ENCODE data around the gene SYT7. TPM values are rescaled to one million over a fixed set of nuclear protein-coding genes. Genes with fewer than 3 reads are reported as not detected.

The SYT7 gene
- total RNA-seq, 1 donor from 2014 or later, result 4.8 TPM

DNA sequence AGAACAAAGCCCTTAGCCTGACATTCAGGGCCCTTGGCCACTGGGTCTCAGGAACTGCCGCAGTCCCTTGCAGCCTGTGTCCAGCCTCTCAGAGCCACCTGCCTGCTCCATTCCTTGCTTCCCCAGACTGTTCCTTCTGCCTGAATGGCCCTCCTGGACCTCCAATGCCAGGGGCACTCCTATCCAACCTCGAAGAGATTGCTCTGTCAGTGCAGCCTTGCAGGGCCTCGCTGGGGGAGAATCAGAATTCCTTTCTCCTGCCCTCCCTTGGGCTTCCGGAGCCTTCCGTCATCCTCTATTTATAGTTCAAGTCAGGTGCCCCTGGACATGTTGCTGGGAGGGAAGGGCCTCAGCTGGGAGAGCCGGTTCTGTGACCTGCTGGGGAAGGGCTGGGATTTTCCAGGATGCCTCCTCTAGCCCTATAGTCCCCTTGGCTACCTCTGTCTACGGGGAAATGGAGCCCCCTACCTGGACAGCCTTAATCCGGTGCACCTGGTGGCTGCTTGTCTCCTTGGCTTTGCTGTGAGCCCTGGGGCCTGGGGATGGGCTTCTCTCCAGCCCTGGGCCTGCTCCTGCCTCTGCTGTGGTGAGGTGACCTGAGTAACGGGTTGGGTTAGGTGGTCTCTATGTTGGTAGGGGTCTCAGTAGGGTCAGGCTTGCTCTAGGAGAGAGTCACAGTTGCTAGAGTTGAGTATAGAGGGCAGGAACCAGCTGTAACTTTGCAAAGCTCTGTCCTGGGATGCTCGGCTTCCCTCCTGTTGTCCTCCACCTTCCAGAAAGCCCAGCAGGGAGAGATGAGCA is 45.9 kb upstream of the SYT7 start:
- H3K27ac ChIP-seq, result no peak overlapping the region
- intact Hi-C loops (cut with DNase I), result no loop called here
- peak; percentile 89 for ATAC-seq

DNA sequence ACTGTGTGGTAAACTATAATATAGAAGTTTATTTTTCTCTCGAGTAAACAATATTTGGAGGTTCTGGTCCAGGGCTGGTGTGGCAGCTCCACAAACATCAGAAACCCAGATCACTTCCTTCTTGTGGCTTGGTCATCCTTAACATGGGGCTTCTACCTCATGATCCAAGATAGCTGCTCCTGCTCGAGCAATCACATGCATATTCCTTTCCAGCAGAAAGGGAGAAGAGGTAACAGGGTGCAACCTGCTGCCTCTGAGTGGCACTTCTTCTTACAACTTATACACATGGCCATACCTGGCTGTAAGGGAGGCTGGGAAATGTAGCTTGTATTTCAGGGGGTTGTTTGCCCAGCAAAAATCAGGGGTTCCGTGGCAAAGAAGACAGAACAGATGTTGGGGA is 44.6 kb upstream of the SYT7 start:
- H3K27ac ChIP-seq, result no peak overlapping the region
- H3K4me1 ChIP-seq, result no peaks in the 10 kb centered on the region
- H3K36me3 ChIP-seq, result no peaks in the 10 kb centered on the region
- H3K27me3 ChIP-seq, result no peaks in the 10 kb centered on the region
- DNase-seq (no peak), ATAC-seq (no peak)
- intact Hi-C loops (cut with DNase I), result no loop called here
- no peak overlapping the region for H3K4me3 ChIP-seq
- H3K9me3 ChIP-seq, result no peaks in the 10 kb centered on the region
- TF ChIP-seq, protein P1, sequence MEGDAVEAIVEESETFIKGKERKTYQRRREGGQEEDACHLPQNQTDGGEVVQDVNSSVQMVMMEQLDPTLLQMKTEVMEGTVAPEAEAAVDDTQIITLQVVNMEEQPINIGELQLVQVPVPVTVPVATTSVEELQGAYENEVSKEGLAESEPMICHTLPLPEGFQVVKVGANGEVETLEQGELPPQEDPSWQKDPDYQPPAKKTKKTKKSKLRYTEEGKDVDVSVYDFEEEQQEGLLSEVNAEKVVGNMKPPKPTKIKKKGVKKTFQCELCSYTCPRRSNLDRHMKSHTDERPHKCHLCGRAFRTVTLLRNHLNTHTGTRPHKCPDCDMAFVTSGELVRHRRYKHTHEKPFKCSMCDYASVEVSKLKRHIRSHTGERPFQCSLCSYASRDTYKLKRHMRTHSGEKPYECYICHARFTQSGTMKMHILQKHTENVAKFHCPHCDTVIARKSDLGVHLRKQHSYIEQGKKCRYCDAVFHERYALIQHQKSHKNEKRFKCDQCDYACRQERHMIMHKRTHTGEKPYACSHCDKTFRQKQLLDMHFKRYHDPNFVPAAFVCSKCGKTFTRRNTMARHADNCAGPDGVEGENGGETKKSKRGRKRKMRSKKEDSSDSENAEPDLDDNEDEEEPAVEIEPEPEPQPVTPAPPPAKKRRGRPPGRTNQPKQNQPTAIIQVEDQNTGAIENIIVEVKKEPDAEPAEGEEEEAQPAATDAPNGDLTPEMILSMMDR (IDR thresholded peaks at IDR 0.05), result no peak

More for the DNA sequence above, 45.9 kb upstream of the SYT7 start:
- H3K27me3 ChIP-seq, result no peaks in the 10 kb centered on the region
- H3K36me3 ChIP-seq, result no peaks in the 10 kb centered on the region
- TF ChIP-seq, protein P1 (IDR thresholded peaks at IDR 0.05), result no peak
- DNase-seq, result peak; percentile 87
- no peak overlapping the region for H3K4me3 ChIP-seq
- H3K9me3 ChIP-seq, result no peaks in the 10 kb centered on the region
- H3K4me1 ChIP-seq, result no peaks in the 10 kb centered on the region

DNA sequence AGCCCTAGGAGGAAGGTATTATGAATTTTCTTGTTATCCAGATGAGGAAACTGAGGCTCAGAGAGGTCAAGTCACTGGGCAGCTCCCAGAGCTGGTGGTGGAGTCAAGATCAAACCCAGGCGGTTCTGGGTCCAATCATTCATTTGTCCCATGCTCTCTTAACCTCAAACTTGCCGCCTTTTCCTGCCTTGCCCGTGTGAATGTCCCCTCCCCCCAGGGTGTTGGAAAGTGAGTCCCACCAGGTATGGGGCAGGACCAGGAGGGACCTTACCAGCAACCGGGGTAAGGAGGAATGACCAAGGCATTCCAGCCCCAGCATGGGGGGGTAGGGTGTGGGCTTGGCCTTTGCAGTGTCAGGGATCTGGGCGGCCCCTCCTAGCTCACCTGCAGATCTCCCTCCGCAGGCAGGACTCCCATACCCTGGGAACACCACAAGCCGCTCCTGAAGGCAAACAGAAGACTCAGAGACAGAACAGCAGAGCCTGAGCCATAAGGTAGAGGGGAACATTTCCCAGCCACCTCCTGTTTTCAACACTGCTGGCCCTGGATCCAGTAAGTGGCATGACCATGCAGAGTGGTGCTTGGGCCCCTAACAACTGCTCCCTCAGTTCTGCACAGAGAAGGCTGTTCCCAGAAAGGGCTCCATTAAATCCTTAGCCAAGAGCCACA is 41.2 kb upstream of the SYT7 start:
- H3K36me3 ChIP-seq, result no peaks in the 10 kb centered on the region
- no peak for DNase-seq
- intact Hi-C loops (cut with DNase I), result no loop called here
- H3K27ac ChIP-seq, result no peak overlapping the region
- no peaks in the 10 kb centered on the region for H3K9me3 ChIP-seq
- ATAC-seq, result no peak
- H3K4me3 ChIP-seq, result no peak overlapping the region
- TF ChIP-seq, protein P1 (IDR thresholded peaks at IDR 0.05), result no peak
- no peaks in the 10 kb centered on the region for H3K27me3 ChIP-seq
- no peaks in the 10 kb centered on the region for H3K4me1 ChIP-seq

DNA sequence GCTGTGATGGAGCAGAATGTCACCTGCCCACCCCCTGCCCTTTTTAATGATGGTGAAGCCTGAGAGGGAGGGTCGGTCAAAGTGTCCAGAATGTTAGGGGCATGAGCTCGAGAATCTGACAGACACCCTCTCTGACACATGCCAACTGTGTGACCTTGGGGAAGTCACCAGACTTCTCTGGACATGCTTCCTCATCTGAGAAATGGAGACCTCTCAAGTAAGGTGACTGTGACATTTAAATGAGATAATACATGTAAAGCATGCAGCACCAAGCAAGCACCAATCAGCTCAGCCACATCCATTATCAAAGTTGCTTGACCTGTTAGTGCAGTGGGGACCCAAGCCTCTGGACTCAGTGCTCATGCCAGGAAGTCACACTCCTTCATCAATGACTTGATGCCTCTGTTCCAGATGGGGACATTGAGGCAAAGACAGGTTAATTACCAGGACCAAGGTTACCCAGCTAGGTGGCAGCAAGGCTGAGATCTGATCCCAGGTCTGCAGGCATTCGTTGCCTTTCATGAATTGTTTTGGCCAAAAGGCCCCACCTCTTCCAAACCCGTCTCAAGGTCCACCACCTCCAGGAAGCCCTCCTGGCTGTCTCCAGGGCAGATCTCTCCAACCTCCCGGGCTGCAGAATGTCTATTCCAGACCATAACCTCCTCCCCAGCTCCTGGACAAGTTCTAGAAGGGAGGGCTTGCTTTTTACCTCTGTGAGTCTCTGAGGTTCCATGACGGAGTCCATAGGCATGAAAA is 38.8 kb upstream of the SYT7 start:
- TF ChIP-seq, protein P1 (IDR thresholded peaks at IDR 0.05), result no peak
- no peak overlapping the region for H3K27ac ChIP-seq
- no peaks in the 10 kb centered on the region for H3K9me3 ChIP-seq
- H3K36me3 ChIP-seq, result no peaks in the 10 kb centered on the region
- DNase-seq (no peak), ATAC-seq (no peak)
- no peaks in the 10 kb centered on the region for H3K4me1 ChIP-seq
- intact Hi-C loops (cut with DNase I), result no loop called here
- H3K27me3 ChIP-seq, result no peaks in the 10 kb centered on the region
- no peak overlapping the region for H3K4me3 ChIP-seq

DNA sequence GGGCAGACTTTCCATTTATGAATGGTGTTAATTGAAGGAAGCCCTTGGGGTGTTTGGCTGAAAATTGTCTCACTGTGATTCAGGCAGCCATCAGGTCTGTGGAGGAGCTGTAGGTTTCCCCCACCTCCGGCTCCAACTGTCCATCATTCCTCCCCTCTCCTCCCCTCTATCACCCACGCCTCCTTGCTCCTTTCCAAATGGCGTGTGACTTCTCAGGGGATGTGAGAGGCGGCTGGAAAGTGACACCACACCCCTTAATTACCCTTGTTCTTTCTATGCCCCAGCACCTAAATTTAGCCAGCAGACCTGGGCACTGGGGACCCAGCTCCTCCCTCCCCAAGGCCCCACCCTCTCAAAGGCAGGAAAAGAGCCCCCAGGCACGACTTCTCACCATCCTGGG is 38.1 kb upstream of the SYT7 start:
- TF ChIP-seq, protein P1 (IDR thresholded peaks at IDR 0.05), result no peak
- Histone ChIP-seq H3K36me3 (no peaks in the 10 kb centered on the region), H3K4me1 (no peaks in the 10 kb centered on the region), H3K27me3 (peaks cover 3% of the 10 kb centered on the region), H3K4me3 (no peak overlapping the region), H3K9me3 (no peaks in the 10 kb centered on the region), H3K27ac (no peak overlapping the region)
- DNase-seq (no peak), ATAC-seq (no peak)
- intact Hi-C loops (cut with DNase I), result no loop called here
